WTC11 (cell line): ENCODE data around the gene B3GAT2. TPM values are rescaled to one million over a fixed set of nuclear protein-coding genes. Genes with fewer than 3 reads are reported as not detected.
A peak's percentile ranks its signal among the peaks of the same experiment; 100 is the strongest.

Experiments used
- ATAC-seq: fragments of 200-7000 bp; cut with Tn5 transposase; 2 replicates; pipeline ENCODE4 v1.10.0; 2021; ENCODE audit warnings: mild to moderate bottlenecking, moderate library complexity
- CTCF ChIA-PET: fragments of 300-600 bp; sonication (Branson Sonifier 250); formaldehyde crosslinking; loops from one replicate; lab custom pipeline; 2021; ENCODE audit warnings: antibody characterized with exemption; lab: Charles Lee
- POLR2A ChIA-PET: fragments of 350-600 bp; sonication (Branson Sonifier 250); formaldehyde crosslinking; loops from one replicate; lab custom pipeline; 2021; ENCODE audit warnings: antibody characterized with exemption; lab: Charles Lee
- DNase-seq: peaks from one replicate; pipeline ENCODE4 v3.0.0; 2021; ENCODE audit warnings: low spot score
- H3K27ac Mint-ChIP-seq: 2 replicates; pipeline ENCODE4 v1.8.0; 2021; ENCODE audit warnings: mixed read lengths
- H3K27me3 Mint-ChIP-seq: 2 replicates; pipeline ENCODE4 v1.8.0; 2021; ENCODE audit warnings: low read depth, mild to moderate bottlenecking, moderate library complexity, mixed read lengths
- H3K36me3 Mint-ChIP-seq: 2 replicates; pipeline ENCODE4 v1.8.0; 2021; ENCODE audit warnings: mixed read lengths
- H3K4me1 Mint-ChIP-seq: 2 replicates; pipeline ENCODE4 v1.8.0; 2022; ENCODE audit warnings: mixed read lengths
- H3K4me3 Mint-ChIP-seq: 2 replicates; pipeline ENCODE4 v1.8.0; 2021; ENCODE audit warnings: mild to moderate bottlenecking, moderate library complexity, mixed read lengths
- H3K9me3 Mint-ChIP-seq: 2 replicates; pipeline ENCODE4 v1.8.0; 2021; ENCODE audit warnings: mixed read lengths
- AFF4 ChIP-seq: sonication (generic); formaldehyde crosslinking; IDR thresholded peaks from 2 replicates; pipeline ENCODE4 v1.8.1; 2023; ENCODE audit warnings: mild to moderate bottlenecking, missing genetic modification reagents, borderline replicate concordance
- CBFB ChIP-seq: sonication (generic); formaldehyde crosslinking; IDR thresholded peaks from 2 replicates; pipeline ENCODE4 v1.8.1; 2022; ENCODE audit warnings: mild to moderate bottlenecking, low read depth, missing genetic modification reagents
- ELF4 ChIP-seq: sonication (generic); formaldehyde crosslinking; IDR thresholded peaks from 2 replicates; pipeline ENCODE4 v1.8.1; 2022; ENCODE audit warnings: low read depth, mild to moderate bottlenecking, moderate library complexity, missing genetic modification reagents
- ERG ChIP-seq: fragments of 250-450 bp; sonication (Bioruptor Pico); IDR thresholded peaks from 2 replicates; pipeline ENCODE4 v1.8.0; 2021; ENCODE audit warnings: mild to moderate bottlenecking
- ETV6 ChIP-seq: sonication (generic); formaldehyde crosslinking; IDR thresholded peaks from 2 replicates; pipeline ENCODE4 v1.8.1; 2022; ENCODE audit warnings: mild to moderate bottlenecking, missing genetic modification reagents
- IRF2 ChIP-seq: sonication (generic); formaldehyde crosslinking; IDR thresholded peaks from 2 replicates; pipeline ENCODE4 v1.8.0; 2022; ENCODE audit warnings: low read depth, missing genetic modification reagents, borderline replicate concordance
- KAT7 ChIP-seq: sonication (generic); formaldehyde crosslinking; IDR thresholded peaks from 2 replicates; pipeline ENCODE4 v1.8.1; 2023; ENCODE audit warnings: missing genetic modification reagents, mild to moderate bottlenecking, borderline replicate concordance
- NFATC4 ChIP-seq: fragments of 250-450 bp; sonication (Bioruptor Pico); IDR thresholded peaks from 2 replicates; pipeline ENCODE4 v1.9.0; 2021; ENCODE audit warnings: mild to moderate bottlenecking
- PREB ChIP-seq: sonication (generic); formaldehyde crosslinking; IDR thresholded peaks from 2 replicates; pipeline ENCODE4 v1.8.1; 2022; ENCODE audit warnings: mild to moderate bottlenecking, missing genetic modification reagents, moderate library complexity, borderline replicate concordance
- SP1 ChIP-seq: sonication (generic); formaldehyde crosslinking; conservative IDR thresholded peaks from 2 replicates; pipeline ENCODE4 v1.8.1; 2022; ENCODE audit warnings: missing genetic modification reagents
- TEAD1 ChIP-seq: sonication (generic); formaldehyde crosslinking; IDR thresholded peaks from 2 replicates; pipeline ENCODE4 v1.8.0; 2022; ENCODE audit warnings: mild to moderate bottlenecking, missing genetic modification reagents
- ZNF138 ChIP-seq: sonication (generic); formaldehyde crosslinking; conservative IDR thresholded peaks from 2 replicates; pipeline ENCODE4 v1.8.1; 2022; ENCODE audit warnings: mild to moderate bottlenecking, moderate library complexity, missing genetic modification reagents
- ZNF219 ChIP-seq: sonication (generic); formaldehyde crosslinking; IDR thresholded peaks from 2 replicates; pipeline ENCODE4 v1.8.0; 2023; ENCODE audit warnings: missing genetic modification reagents, mild to moderate bottlenecking, borderline replicate concordance
- ZNF396 ChIP-seq: fragments of 250-450 bp; sonication (Bioruptor Pico); IDR thresholded peaks from 2 replicates; pipeline ENCODE4 v1.8.0; 2021; ENCODE audit warnings: mild to moderate bottlenecking, moderate library complexity, borderline replicate concordance
- ZNF512 ChIP-seq: sonication (generic); formaldehyde crosslinking; IDR thresholded peaks from 2 replicates; pipeline ENCODE4 v1.8.1; 2022; ENCODE audit warnings: missing genetic modification reagents, borderline replicate concordance
- total RNA-seq: library from RNA; stranded (reverse); gene quantifications from 3 replicates; pipeline ENCODE4 v1.2.3, GENCODE V29; 2021
- TF ChIP-seq, protein P1 (sequence below): sonication (generic); formaldehyde crosslinking; IDR thresholded peaks from 2 replicates; pipeline ENCODE4 v1.8.0; 2023; ENCODE audit warnings: missing genetic modification reagents, mild to moderate bottlenecking, borderline replicate concordance
- TF ChIP-seq, protein P2 (sequence below): sonication (generic); formaldehyde crosslinking; IDR thresholded peaks from 2 replicates; pipeline ENCODE4 v1.8.0; 2022; ENCODE audit warnings: mild to moderate bottlenecking, missing genetic modification reagents

Gene B3GAT2
- total RNA-seq, 1 experiment from 2014 or later: 0.70 TPM

DNA sequence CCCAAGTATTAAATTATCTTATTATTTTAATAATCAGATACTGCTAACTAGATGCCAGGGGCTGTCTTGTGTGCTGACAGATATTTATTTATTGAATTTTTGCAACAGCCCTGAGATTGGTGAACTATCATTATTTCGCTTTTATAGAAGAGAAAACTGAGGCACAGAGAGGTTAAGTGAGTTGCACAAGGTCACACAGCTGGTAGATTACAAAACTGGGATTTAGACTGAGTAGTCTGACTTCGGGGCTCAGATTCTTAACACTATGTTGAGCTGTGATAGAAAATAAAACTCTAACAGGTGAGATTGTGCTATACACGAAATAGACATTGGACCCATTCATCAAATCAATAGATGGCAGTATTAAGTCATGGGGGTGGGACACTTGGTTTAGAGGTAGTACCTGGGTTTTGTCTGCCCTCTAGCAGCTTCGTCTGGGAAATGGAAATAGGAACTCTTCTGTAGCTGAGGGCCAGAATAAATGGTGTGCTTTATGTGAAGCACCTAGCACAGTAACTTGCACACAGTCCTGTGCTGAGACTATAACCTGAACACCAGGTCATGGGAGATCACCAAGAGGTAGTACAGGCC, 113.4 kb downstream of the B3GAT2 start:
- H3K4me1 Mint-ChIP-seq: peaks cover 11% of the 10 kb centered on the region
- ChIA-PET POLR2A (no interaction called here), CTCF (interaction anchor here (0.6 to 2.3 kb wide), 8 partner anchors 9 to 157 kb away, joined by 3 to 11 read pairs (median 4); partner anchors contain the start of gene B3GAT2)
- no peak overlapping the region for H3K27ac Mint-ChIP-seq
- peaks cover under 1% of the 10 kb centered on the region; the same call in 1 of the 2 replicates for H3K27me3 Mint-ChIP-seq
- peaks cover 21% of the 10 kb centered on the region for H3K36me3 Mint-ChIP-seq
- TF ChIP-seq ZNF219 (CRISPR knock-in tag): no peak
- TF ChIP-seq IRF2 (CRISPR knock-in tag): no peak
- no peak for TF ChIP-seq ZNF512 (CRISPR knock-in tag)
- TF ChIP-seq ETV6: no peak
- no peak for TF ChIP-seq PREB
- no peak for TF ChIP-seq ELF4 (CRISPR knock-in tag)
- peaks cover 18% of the 10 kb centered on the region for H3K9me3 Mint-ChIP-seq
- DNase-seq (no peak), ATAC-seq (peak; percentile 59)
- no peak overlapping the region for H3K4me3 Mint-ChIP-seq

DNA sequence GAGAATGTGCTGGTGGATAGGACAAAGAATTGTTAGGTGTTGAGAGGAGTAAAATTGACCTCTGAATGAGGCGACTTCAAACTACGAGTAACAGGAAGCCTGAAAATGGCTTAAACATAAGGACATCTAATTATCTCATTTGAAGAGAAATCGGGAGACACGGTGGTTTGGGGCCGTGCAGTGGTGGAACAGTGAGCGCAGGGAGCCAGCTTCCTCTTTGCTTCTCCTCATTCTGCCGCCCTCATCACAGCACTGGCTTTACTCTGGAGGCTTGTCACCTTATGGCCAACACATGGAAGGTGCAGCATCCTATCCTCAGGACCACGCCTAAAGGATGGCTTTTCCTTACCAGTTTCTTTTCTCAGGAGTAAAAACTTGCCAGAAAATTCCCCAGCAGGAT, 114.3 kb downstream of the B3GAT2 start:
- CTCF ChIA-PET: interaction anchor here (1.1 to 2.3 kb wide), 3 partner anchors 113 to 322 kb away, joined by 3 to 11 read pairs (median 5); partner anchors contain the start of gene B3GAT2
- Mint-ChIP-seq H3K9me3 (peaks cover 10% of the 10 kb centered on the region), H3K4me3 (no peak overlapping the region), H3K27ac (no peak overlapping the region), H3K36me3 (peaks cover 14% of the 10 kb centered on the region), H3K27me3 (no peaks in the 10 kb centered on the region), H3K4me1 (peaks cover 9% of the 10 kb centered on the region)
- no peak for ATAC-seq
- no peak for DNase-seq
- TF ChIP-seq CBFB (CRISPR knock-in tag) (no peak), KAT7 (CRISPR knock-in tag) (no peak), ZNF138 (CRISPR knock-in tag) (no peak)
- TF ChIP-seq, protein P1, sequence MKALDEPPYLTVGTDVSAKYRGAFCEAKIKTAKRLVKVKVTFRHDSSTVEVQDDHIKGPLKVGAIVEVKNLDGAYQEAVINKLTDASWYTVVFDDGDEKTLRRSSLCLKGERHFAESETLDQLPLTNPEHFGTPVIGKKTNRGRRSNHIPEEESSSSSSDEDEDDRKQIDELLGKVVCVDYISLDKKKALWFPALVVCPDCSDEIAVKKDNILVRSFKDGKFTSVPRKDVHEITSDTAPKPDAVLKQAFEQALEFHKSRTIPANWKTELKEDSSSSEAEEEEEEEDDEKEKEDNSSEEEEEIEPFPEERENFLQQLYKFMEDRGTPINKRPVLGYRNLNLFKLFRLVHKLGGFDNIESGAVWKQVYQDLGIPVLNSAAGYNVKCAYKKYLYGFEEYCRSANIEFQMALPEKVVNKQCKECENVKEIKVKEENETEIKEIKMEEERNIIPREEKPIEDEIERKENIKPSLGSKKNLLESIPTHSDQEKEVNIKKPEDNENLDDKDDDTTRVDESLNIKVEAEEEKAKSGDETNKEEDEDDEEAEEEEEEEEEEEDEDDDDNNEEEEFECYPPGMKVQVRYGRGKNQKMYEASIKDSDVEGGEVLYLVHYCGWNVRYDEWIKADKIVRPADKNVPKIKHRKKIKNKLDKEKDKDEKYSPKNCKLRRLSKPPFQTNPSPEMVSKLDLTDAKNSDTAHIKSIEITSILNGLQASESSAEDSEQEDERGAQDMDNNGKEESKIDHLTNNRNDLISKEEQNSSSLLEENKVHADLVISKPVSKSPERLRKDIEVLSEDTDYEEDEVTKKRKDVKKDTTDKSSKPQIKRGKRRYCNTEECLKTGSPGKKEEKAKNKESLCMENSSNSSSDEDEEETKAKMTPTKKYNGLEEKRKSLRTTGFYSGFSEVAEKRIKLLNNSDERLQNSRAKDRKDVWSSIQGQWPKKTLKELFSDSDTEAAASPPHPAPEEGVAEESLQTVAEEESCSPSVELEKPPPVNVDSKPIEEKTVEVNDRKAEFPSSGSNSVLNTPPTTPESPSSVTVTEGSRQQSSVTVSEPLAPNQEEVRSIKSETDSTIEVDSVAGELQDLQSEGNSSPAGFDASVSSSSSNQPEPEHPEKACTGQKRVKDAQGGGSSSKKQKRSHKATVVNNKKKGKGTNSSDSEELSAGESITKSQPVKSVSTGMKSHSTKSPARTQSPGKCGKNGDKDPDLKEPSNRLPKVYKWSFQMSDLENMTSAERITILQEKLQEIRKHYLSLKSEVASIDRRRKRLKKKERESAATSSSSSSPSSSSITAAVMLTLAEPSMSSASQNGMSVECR: no peak
- TF ChIP-seq, protein P2, sequence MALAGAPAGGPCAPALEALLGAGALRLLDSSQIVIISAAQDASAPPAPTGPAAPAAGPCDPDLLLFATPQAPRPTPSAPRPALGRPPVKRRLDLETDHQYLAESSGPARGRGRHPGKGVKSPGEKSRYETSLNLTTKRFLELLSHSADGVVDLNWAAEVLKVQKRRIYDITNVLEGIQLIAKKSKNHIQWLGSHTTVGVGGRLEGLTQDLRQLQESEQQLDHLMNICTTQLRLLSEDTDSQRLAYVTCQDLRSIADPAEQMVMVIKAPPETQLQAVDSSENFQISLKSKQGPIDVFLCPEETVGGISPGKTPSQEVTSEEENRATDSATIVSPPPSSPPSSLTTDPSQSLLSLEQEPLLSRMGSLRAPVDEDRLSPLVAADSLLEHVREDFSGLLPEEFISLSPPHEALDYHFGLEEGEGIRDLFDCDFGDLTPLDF (CRISPR knock-in tag): no peak
- POLR2A ChIA-PET: no interaction called here

GRCh38 chr6:70841112-70841511, 115.7 kb downstream of the B3GAT2 start:
- Mint-ChIP-seq H3K36me3 (peaks cover under 1% of the 10 kb centered on the region; the same call in 1 of the 2 replicates), H3K9me3 (peaks cover under 1% of the 10 kb centered on the region; the same call in 1 of the 2 replicates), H3K27ac (no peak overlapping the region), H3K4me3 (no peak overlapping the region), H3K4me1 (no peaks in the 10 kb centered on the region; the same call in none of the 2 replicates), H3K27me3 (no peaks in the 10 kb centered on the region)
- TF ChIP-seq SP1 (CRISPR knock-in tag): no peak
- no peak for TF ChIP-seq TEAD1 (CRISPR knock-in tag)
- TF ChIP-seq ELF4 (CRISPR knock-in tag): no peak
- no peak for TF ChIP-seq ERG (CRISPR knock-in tag)
- TF ChIP-seq KAT7 (CRISPR knock-in tag): no peak
- no peak for TF ChIP-seq AFF4
- TF ChIP-seq ZNF396 (CRISPR knock-in tag): no peak
- TF ChIP-seq ETV6: no peak
- no peak for TF ChIP-seq NFATC4 (CRISPR knock-in tag)
- CTCF ChIA-PET: interaction anchor here (1.5 kb wide), 1 partner anchor 321 kb away, joined by 3 read pairs; no protein-coding TSS in a partner anchor
- DNase-seq: no peak
- POLR2A ChIA-PET: no interaction called here
- no peak for ATAC-seq
